Measurements from ENCODE around the gene NKX2-1. TPM values are rescaled to one million over a fixed set of nuclear protein-coding genes. Genes with fewer than 3 reads are reported as not detected.

The NKX2-1 gene
- total RNA-seq, 1 donor from 2014 or later: not detected

GRCh38 chr14:36538051-36538450, 18.0 kb upstream of the NKX2-1 start:
- no peak for DNase-seq (ENCODE audit: low read depth)
- no peak for TF ChIP-seq CTCF (conservative IDR thresholded peaks at IDR 0.05; ENCODE audit: low read depth, low read length)
- no peak overlapping the region for H3K4me3 ChIP-seq (ENCODE audit: low read depth, low read length)

- TF ChIP-seq CTCF (conservative IDR thresholded peaks at IDR 0.05; ENCODE audit: low read depth, low read length): no peak
- no peak for DNase-seq (ENCODE audit: low read depth)
- no peak overlapping the region for H3K4me3 ChIP-seq (ENCODE audit: low read depth, low read length)
Measured at GRCh38 chr14:36529062-36529461, 9.0 kb upstream of the NKX2-1 start.

GRCh38 chr14:36525746-36526099, 5.7 kb upstream of the NKX2-1 start:
- no peak overlapping the region for H3K4me3 ChIP-seq (ENCODE audit: low read depth, low read length)
- no peak for DNase-seq (ENCODE audit: low read depth)
- TF ChIP-seq CTCF (conservative IDR thresholded peaks at IDR 0.05; ENCODE audit: low read depth, low read length): no peak

GRCh38 chr14:36524874-36525745, 5.1 kb upstream of the NKX2-1 start:
- peak; percentile 60 for TF ChIP-seq CTCF (conservative IDR thresholded peaks at IDR 0.05; ENCODE audit: low read depth, low read length)
- no peak for DNase-seq (ENCODE audit: low read depth)
- H3K4me3 ChIP-seq (ENCODE audit: low read depth, low read length): no peak overlapping the region

- no peak overlapping the region for H3K4me3 ChIP-seq (ENCODE audit: low read depth, low read length)
- no peak for DNase-seq (ENCODE audit: low read depth)
- peak; percentile 22 for TF ChIP-seq CTCF (conservative IDR thresholded peaks at IDR 0.05; ENCODE audit: low read depth, low read length)
Measured at GRCh38 chr14:36524220-36524837, 4.3 kb upstream of the NKX2-1 start.

GRCh38 chr14:36522972-36523715, 3.1 kb upstream of the NKX2-1 start:
- no peak overlapping the region for H3K4me3 ChIP-seq (ENCODE audit: low read depth, low read length)
- no peak for TF ChIP-seq CTCF (conservative IDR thresholded peaks at IDR 0.05; ENCODE audit: low read depth, low read length)
- no peak for DNase-seq (ENCODE audit: low read depth)

Data from epithelial cell of proximal tubule (primary cell).